PC-3 (cell line): ENCODE results near the gene FOXP4.

Source experiments
- CTCF ChIP-seq: fragments of 300-600 bp; sonication (generic); conservative IDR thresholded peaks from 2 replicates; pipeline ENCODE4 v1.5.1; 2017; ENCODE audit warnings: antibody characterized with exemption, low read depth, mild to moderate bottlenecking, low read length
- EZH2 ChIP-seq: fragments of 300-600 bp; sonication (generic); IDR thresholded peaks from one replicate; pipeline ENCODE4 v1.6.1; 2017; ENCODE audit warnings: antibody characterized with exemption, mild to moderate bottlenecking, low read length; ENCODE audit not compliant: unreplicated experiment

DNA sequence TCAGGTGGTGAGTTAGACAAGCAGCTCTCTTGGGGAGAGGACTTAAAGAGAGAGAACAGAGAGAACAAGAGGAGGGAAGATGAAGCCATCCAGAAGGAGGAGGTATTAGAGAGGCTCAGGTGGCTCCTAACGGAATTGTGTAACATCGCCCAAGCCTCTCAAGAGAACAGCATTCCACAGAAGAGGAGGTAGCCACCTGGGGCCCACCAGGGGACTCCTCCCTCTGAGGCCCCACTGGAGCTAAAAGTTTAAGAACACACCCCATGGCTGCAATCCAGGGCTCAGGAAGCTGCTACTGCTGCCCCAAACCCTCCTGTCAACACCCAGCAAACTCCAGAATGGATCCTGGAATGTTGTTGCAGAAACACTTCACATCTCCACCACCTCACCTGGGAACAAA lies 68.5 kb downstream of the FOXP4 start:
- TF ChIP-seq CTCF (no peak), EZH2 (no peak)
